Left ventricle myocardium inferior (tissue), 1 donor: Measurements from ENCODE around the gene B3GNT7. TPM values are rescaled to one million over a fixed set of nuclear protein-coding genes. Genes with fewer than 3 reads are reported as not detected.

Source experiments
- DNase-seq: peaks from one replicate; pipeline ENCODE4 v3.0.0-alpha.2; 2020
- H3K27ac ChIP-seq: fragments of 200-600 bp; replicated peaks from 2 replicates; pipeline ENCODE4 v1.8.0; 2021
- H3K27me3 ChIP-seq: fragments of 200-600 bp; 2 replicates; pipeline ENCODE4 v1.8.0; 2021; ENCODE audit warnings: low read depth
- H3K36me3 ChIP-seq: fragments of 200-600 bp; 2 replicates; pipeline ENCODE4 v1.8.0; 2021
- H3K4me1 ChIP-seq: fragments of 200-600 bp; 2 replicates; pipeline ENCODE4 v1.8.0; 2021
- H3K4me3 ChIP-seq: fragments of 200-600 bp; 2 replicates; pipeline ENCODE4 v1.8.0; 2021; ENCODE audit warnings: mild to moderate bottlenecking, moderate library complexity
- H3K9me3 ChIP-seq: fragments of 200-600 bp; replicated peaks from 2 replicates; pipeline ENCODE4 v1.8.0; 2021
- CTCF ChIP-seq: fragments of 200-600 bp; IDR thresholded peaks from 2 replicates; pipeline ENCODE4 v1.8.0; 2021; ENCODE audit warnings: antibody characterized with exemption, mild to moderate bottlenecking, borderline replicate concordance
- intact Hi-C: fragments of 100-400 bp; cut with micrococcal nuclease; formaldehyde crosslinking; loops from one replicate; pipeline ENCODE4 v1.11.0; 2022
- total RNA-seq: library from RNA; stranded (reverse); fragmentation: NEBNext Ultra II Directional; extraction: Animal tissue kit (Norgen Biotek cat#: 25700); gene quantifications from one replicate; pipeline ENCODE4 v1.2.1, GENCODE V29; 2021
- donor health status: DM: no; HTN: yes; CAD: no; lungs with severe emphysema.

The B3GNT7 gene
- total RNA-seq, 1 donor from 2014 or later = 2.4 TPM

GRCh38 chr2:231357931-231358330 is 37.6 kb upstream of the B3GNT7 start:
- H3K27me3 ChIP-seq = no peaks in the 10 kb centered on the region
- no peak for DNase-seq
- H3K36me3 ChIP-seq = no peaks in the 10 kb centered on the region
- no peaks in the 10 kb centered on the region for H3K9me3 ChIP-seq
- intact Hi-C loops = no loop called here
- H3K4me3 ChIP-seq = no peak overlapping the region
- H3K4me1 ChIP-seq = peaks cover 18% of the 10 kb centered on the region
- no peak overlapping the region for H3K27ac ChIP-seq
- no peak for TF ChIP-seq CTCF

DNA sequence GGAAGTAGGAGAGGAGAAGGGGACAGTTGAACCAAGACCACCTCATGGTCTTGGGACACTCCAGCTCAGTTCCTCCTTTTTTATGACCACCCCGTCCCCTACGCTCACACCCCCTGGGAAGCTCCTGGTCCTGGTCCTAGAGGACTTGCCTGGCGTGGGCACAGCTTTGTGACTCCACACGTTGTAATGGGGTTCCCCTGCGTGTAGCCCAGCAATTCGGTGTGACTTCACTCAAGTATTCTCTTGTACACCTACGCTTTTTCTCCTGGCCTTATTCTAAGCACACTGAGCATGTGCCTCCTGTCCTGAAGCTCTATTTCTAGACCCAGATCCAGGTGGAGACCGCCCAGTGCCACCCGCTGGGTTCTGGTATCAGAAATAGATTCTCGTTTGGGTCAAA is 36.1 kb upstream of the B3GNT7 start:
- Histone ChIP-seq H3K4me1 (peaks cover 18% of the 10 kb centered on the region), H3K9me3 (no peaks in the 10 kb centered on the region), H3K4me3 (no peak overlapping the region), H3K27ac (no peak overlapping the region), H3K36me3 (no peaks in the 10 kb centered on the region), H3K27me3 (no peaks in the 10 kb centered on the region)
- no peak for TF ChIP-seq CTCF
- intact Hi-C loops = no loop called here
- DNase-seq = no peak

GRCh38 chr2:231359948-231360347 is 35.6 kb upstream of the B3GNT7 start:
- no peak for TF ChIP-seq CTCF
- no peak for DNase-seq
- H3K4me1 ChIP-seq = peaks cover 20% of the 10 kb centered on the region
- no peak overlapping the region for H3K4me3 ChIP-seq
- no peak overlapping the region for H3K27ac ChIP-seq
- no peaks in the 10 kb centered on the region for H3K27me3 ChIP-seq
- H3K9me3 ChIP-seq = no peaks in the 10 kb centered on the region
- H3K36me3 ChIP-seq = no peaks in the 10 kb centered on the region
- intact Hi-C loops = no loop called here

GRCh38 chr2:231360401-231360800 is 35.1 kb upstream of the B3GNT7 start:
- intact Hi-C loops = no loop called here
- no peaks in the 10 kb centered on the region for H3K36me3 ChIP-seq
- no peak overlapping the region for H3K4me3 ChIP-seq
- H3K9me3 ChIP-seq = no peaks in the 10 kb centered on the region
- TF ChIP-seq CTCF = no peak
- H3K27ac ChIP-seq = peak overlapping the region; percentile 33
- H3K4me1 ChIP-seq = peaks cover 23% of the 10 kb centered on the region
- H3K27me3 ChIP-seq = no peaks in the 10 kb centered on the region
- peak; percentile 47 for DNase-seq

DNA sequence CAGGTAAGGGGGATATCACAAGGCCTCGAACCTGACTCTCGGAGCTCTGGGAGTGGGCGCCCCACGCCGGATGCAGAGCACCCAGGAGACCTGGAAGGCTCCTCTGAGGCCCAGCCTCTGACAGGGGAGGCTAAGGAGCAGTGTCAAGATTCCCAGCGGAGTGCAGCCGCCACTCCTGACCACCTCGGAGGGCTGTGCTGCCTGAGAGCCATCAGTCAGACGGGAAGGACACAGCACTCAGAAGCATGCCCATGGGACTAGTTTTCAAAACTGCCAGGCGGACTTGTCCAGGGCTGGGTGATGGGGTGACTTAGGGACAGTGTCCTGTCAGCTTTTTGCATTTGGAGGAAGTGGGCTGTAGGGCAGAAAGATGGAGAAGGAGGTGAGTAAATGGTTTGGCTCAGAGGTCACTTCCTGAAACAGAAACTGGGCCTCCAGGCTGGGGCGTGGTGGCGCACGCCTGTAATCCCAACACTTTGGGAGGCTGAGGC is 34.6 kb upstream of the B3GNT7 start:
- Histone ChIP-seq H3K4me3 (no peak overlapping the region), H3K27me3 (no peaks in the 10 kb centered on the region), H3K4me1 (peaks cover 18% of the 10 kb centered on the region), H3K27ac (peak overlapping the region; percentile 33), H3K36me3 (no peaks in the 10 kb centered on the region), H3K9me3 (no peaks in the 10 kb centered on the region)
- intact Hi-C loops = no loop called here
- no peak for TF ChIP-seq CTCF
- no peak for DNase-seq
